K562 (cell line): ENCODE measurements around the gene TAF8. TPM values are rescaled to one million over a fixed set of nuclear protein-coding genes. Genes with fewer than 3 reads are reported as not detected.

Experiments
- ATAC-seq: fragments of 200-7000 bp; cut with Tn5 transposase; 3 replicates; pipeline ENCODE4 v1.9.1; 2020; ENCODE audit warnings: moderate library complexity
- BruUV-seq: library from RNA; stranded (reverse); fragments of 400-500 nt; replicated peaks from 2 replicates; lab custom pipeline; 2021; lab: Mats Ljungman, UMichigan
- CTCF ChIA-PET: fragments of 300-600 bp; formaldehyde crosslinking; extraction: SDS; loops from one replicate; lab custom pipeline; 2021; ENCODE audit warnings: low intra/inter-chr PET ratio; lab: Yijun Ruan, JAX
- POLR2A ChIA-PET: fragments of 300-600, 350-650 bp; sonication (Branson Sonifier 250); formaldehyde crosslinking; extraction: SDS; loops from one replicate; lab custom pipeline; 2021; ENCODE audit warnings: antibody characterized with exemption, inconsistent platforms; lab: Yijun Ruan, JAX
- DNase-seq, 4 experiments: peaks; one replicate each; pipeline versions ENCODE4 v3.0.0 to v3.0.0-alpha.2; 2011 to 2018; ENCODE audit warnings: low spot score in 3 of 4, mixed read lengths in 3 of 4; ENCODE audit errors: extremely low read depth in 1 of 4
- FAIRE-seq: peaks from 2 replicates; lab custom pipeline; 2011; peaks lifted over from hg19 to GRCh38; lab: Jason Lieb, UNC
- H2AFZ ChIP-seq: 2 replicates; pipeline ENCODE4 v1.6.0; 2011; ENCODE audit warnings: low read depth, low read length, control low read depth, inconsistent platforms
- H3K27ac ChIP-seq: fragments of 200-600 bp; 3 replicates; pipeline ENCODE4 v1.8.0; 2011; ENCODE audit warnings: low read depth, mild to moderate bottlenecking, control low read depth, inconsistent platforms, low read length, moderate library complexity, mixed read lengths; ENCODE audit errors: extremely low read depth
- H3K27me3 ChIP-seq, 2 experiments: fragments of 300-600 bp in 1 of 2; 2 replicates in 1 of 2; 3 replicates in 1 of 2; pipeline versions ENCODE4 v1.6.0 to v1.8.0; 2011; ENCODE audit warnings: inconsistent platforms in 2 of 2, low read length in 2 of 2, mild to moderate bottlenecking in 1 of 2, mixed read lengths in 1 of 2, moderate library complexity in 1 of 2; ENCODE audit not compliant: control insufficient read depth in 2 of 2, insufficient read depth in 2 of 2
- H3K36me3 ChIP-seq: fragments of 300-600 bp; 3 replicates; pipeline ENCODE4 v1.8.0; 2011; ENCODE audit warnings: mild to moderate bottlenecking, low read length, inconsistent platforms; ENCODE audit not compliant: control insufficient read depth, insufficient read depth
- H3K4me1 ChIP-seq, 2 experiments: fragments of 200-600 bp in 1 of 2; replicated peaks in 1 of 2; 2 replicates in 1 of 2; 3 replicates in 1 of 2; pipeline versions ENCODE4 v1.5.1 to v1.8.0; 2011; ENCODE audit warnings: inconsistent platforms in 2 of 2, low read length in 2 of 2, mild to moderate bottlenecking in 1 of 2, mixed read lengths in 1 of 2, moderate library complexity in 1 of 2; ENCODE audit not compliant: control insufficient read depth in 2 of 2, insufficient read depth in 2 of 2
- H3K4me2 ChIP-seq: 2 replicates; pipeline ENCODE4 v1.6.1; 2011; ENCODE audit warnings: low read length, control low read depth, inconsistent platforms, mixed read lengths; ENCODE audit not compliant: insufficient read depth
- H3K4me3 ChIP-seq: fragments of 200-600 bp; sonication (generic), shearing (Covaris generic); 2 replicates; pipeline ENCODE4 v1.5.1; 2016; ENCODE audit warnings: control low read depth, inconsistent platforms
- H3K79me2 ChIP-seq: fragments of 200-600 bp; 3 replicates; pipeline ENCODE4 v1.8.0; 2011; ENCODE audit warnings: low read length, inconsistent platforms; ENCODE audit not compliant: control insufficient read depth, insufficient read depth
- H3K9ac ChIP-seq, 2 experiments: 2 replicates each; pipeline versions ENCODE4 v1.6.0 to v1.6.1; 2011; ENCODE audit warnings: low read depth in 2 of 2, low read length in 2 of 2, control low read depth in 1 of 2, inconsistent platforms in 1 of 2, mild to moderate bottlenecking in 1 of 2, mixed read lengths in 1 of 2; ENCODE audit not compliant: insufficient read depth in 1 of 2
- H3K9me1 ChIP-seq: one replicate; pipeline ENCODE4 v1.6.0; 2011; ENCODE audit warnings: inconsistent platforms, mild to moderate bottlenecking, low read length, moderate library complexity; ENCODE audit not compliant: control insufficient read depth, insufficient read depth
- H3K9me3 ChIP-seq: replicated peaks from 2 replicates; pipeline ENCODE4 v1.5.1; 2011; ENCODE audit warnings: low read depth, low read length, inconsistent platforms; ENCODE audit not compliant: control insufficient read depth, insufficient read depth
- H4K20me1 ChIP-seq: replicated peaks from 2 replicates; pipeline ENCODE4 v1.6.1; 2011; ENCODE audit warnings: low read length, inconsistent platforms, mixed read lengths; ENCODE audit not compliant: control insufficient read depth, insufficient read depth
- CTCF ChIP-seq, 3 experiments: IDR thresholded peaks in 2 of 3; conservative IDR thresholded peaks in 1 of 3; 2 replicates each; pipeline ENCODE4 v1.5.1; 2011 to 2012; ENCODE audit warnings: low read length in 3 of 3, mild to moderate bottlenecking in 3 of 3, control low read depth in 2 of 3, improper control_type of control experiment in 1 of 3, inconsistent platforms in 1 of 3, low read depth in 1 of 3, mixed read lengths in 1 of 3, moderate library complexity in 1 of 3; ENCODE audit not compliant: insufficient read depth in 2 of 3
- ELK3 ChIP-seq: fragments of 450-650 bp; formaldehyde crosslinking; IDR thresholded peaks from 2 replicates; pipeline ENCODE4 v1.4.0; 2020; ENCODE audit warnings: mild to moderate bottlenecking
- FOXA3 ChIP-seq, 2 experiments: fragments of 450-650 bp in 1 of 2; sonication (generic) in 1 of 2; formaldehyde crosslinking; IDR thresholded peaks in 1 of 2; conservative IDR thresholded peaks in 1 of 2; 2 replicates each; pipeline versions ENCODE4 v1.4.0 to v1.8.0; 2020 to 2022; ENCODE audit warnings: mild to moderate bottlenecking in 2 of 2, missing genetic modification reagents in 1 of 2
- IFI16 ChIP-seq: fragments of 250-450 bp; sonication (Bioruptor Pico); IDR thresholded peaks from 2 replicates; pipeline ENCODE4 v2.1.2; 2022; ENCODE audit warnings: mild to moderate bottlenecking, inconsistent platforms
- JUN ChIP-seq, 2 experiments: sonication (generic) in 1 of 2; formaldehyde crosslinking in 1 of 2; IDR thresholded peaks; 2 replicates each; pipeline versions ENCODE4 v1.6.1 to v1.8.0; 2012 to 2022; ENCODE audit warnings: borderline replicate concordance in 2 of 2, mild to moderate bottlenecking in 2 of 2, improper control_type of control experiment in 1 of 2, low read depth in 1 of 2, low read length in 1 of 2, missing genetic modification reagents in 1 of 2
- MAFF ChIP-seq: IDR thresholded peaks from 2 replicates; pipeline ENCODE4 v1.6.1; 2012; ENCODE audit warnings: low read length, improper control_type of control experiment
- MAFK ChIP-seq: IDR thresholded peaks from 2 replicates; pipeline ENCODE4 v1.6.1; 2011; ENCODE audit warnings: low read length, improper control_type of control experiment
- MCM3 ChIP-seq: fragments of 450-650 bp; IDR thresholded peaks from 2 replicates; pipeline ENCODE4 v1.6.1; 2016
- NR4A1 ChIP-seq, 2 experiments: fragments of 250-450 bp in 1 of 2; fragments of 450-650 bp in 1 of 2; sonication (Bioruptor Pico) in 1 of 2; IDR thresholded peaks; 2 replicates each; pipeline versions ENCODE4 v1.4.0 to v1.6.1; 2016 to 2020; ENCODE audit warnings: mild to moderate bottlenecking in 2 of 2, missing compliant biosample characterization in 1 of 2, missing genetic modification characterization in 1 of 2, moderate library complexity in 1 of 2
- POLR2H ChIP-seq: IDR thresholded peaks from 2 replicates; pipeline ENCODE4 v1.6.1; 2016; ENCODE audit warnings: missing genetic modification characterization, low read depth, mild to moderate bottlenecking, control low read depth, missing compliant biosample characterization, moderate library complexity
- RBBP5 ChIP-seq: fragments of 200-600 bp; sonication (generic); IDR thresholded peaks from 2 replicates; pipeline ENCODE4 v1.6.1; 2012; ENCODE audit warnings: borderline replicate concordance, mild to moderate bottlenecking, low read length, control low read depth, inconsistent platforms; ENCODE audit not compliant: insufficient read depth, poor library complexity, severe bottlenecking
- RBM17 ChIP-seq: fragments of 200-400 bp; formaldehyde crosslinking; IDR thresholded peaks from 2 replicates; pipeline ENCODE4 v1.6.1; 2017; ENCODE audit warnings: low read depth, mild to moderate bottlenecking, low read length, borderline replicate concordance
- SAP30 ChIP-seq: fragments of 200-600 bp; sonication (generic); IDR thresholded peaks from 2 replicates; pipeline ENCODE4 v1.6.1; 2012; ENCODE audit warnings: borderline replicate concordance, low read depth, mild to moderate bottlenecking, moderate library complexity, low read length, control low read depth, inconsistent platforms; ENCODE audit not compliant: insufficient read depth, poor library complexity, severe bottlenecking
- SMARCA4 ChIP-seq: fragments of 450-650 bp; IDR thresholded peaks from 2 replicates; pipeline ENCODE4 v1.6.1; 2016
- SPI1 ChIP-seq: IDR thresholded peaks from 2 replicates; pipeline ENCODE4 v1.6.1; 2011; ENCODE audit warnings: low read depth, low read length, control low read depth, borderline replicate concordance
- XRCC5 ChIP-seq: fragments of 200-400 bp; formaldehyde crosslinking; IDR thresholded peaks from 2 replicates; pipeline ENCODE4 v1.6.1; 2017; ENCODE audit warnings: low read depth, mild to moderate bottlenecking, low read length
- ZFPM2 ChIP-seq: fragments of 250-450 bp; sonication (Bioruptor Pico); IDR thresholded peaks from 2 replicates; pipeline ENCODE4 v1.5.1; 2022; ENCODE audit warnings: mild to moderate bottlenecking
- WGBS: fragments of 100-300 bp; shearing (Covaris generic); methylation state at CpG from one replicate; pipeline ENCODE4 v1.1.6; 2016; ENCODE audit warnings: low coverage, mixed read lengths; ENCODE audit not compliant: insufficient coverage; ENCODE audit errors: missing lambda C conversion rate; 5-methylcytosine and 5-hydroxymethylcytosine counted together
- in situ Hi-C: fragments of 300-500 bp; cut with MboI; formaldehyde crosslinking; loops from 4 replicates; pipeline ENCODE4 v1.15.0; 2018; ENCODE audit warnings: inconsistent platforms, mixed read lengths
- intact Hi-C: fragments of 100-400 bp; cut with micrococcal nuclease; formaldehyde crosslinking; loops from 2 replicates; pipeline ENCODE4 v1.14.2; 2022
- polyA plus RNA-seq, 8 experiments: library from polyadenylated mRNA; depleted of rRNA in 4 of 8; stranded (reverse) in 5 of 8; unstranded in 3 of 8; fragments of >200 nt; fragmentation: Nextera tagmentation in 2 of 8; fragmentation: Illumina TruSeq in 1 of 8; extraction: Ambion mirVana in 2 of 8; extraction: Trizol in 1 of 8; gene quantifications; 2 replicates each; pipeline versions ENCODE4 v1.2.1 to v1.2.3, GENCODE V29; 2011 to 2014; ENCODE audit warnings: inconsistent platforms in 1 of 8, missing spikeins in 1 of 8
- total RNA-seq, 7 experiments: library from RNA; depleted of rRNA in 6 of 7; stranded (reverse); fragments of >200 nt in 6 of 7; fragmentation: Illumina TruSeq in 2 of 7; extraction: Trizol in 2 of 7; gene quantifications; 2 replicates each; pipeline versions ENCODE4 v1.2.1 to v1.2.3, GENCODE V29; 2011 to 2021; ENCODE audit warnings: low replicate concordance in 1 of 7

The TAF8 gene
- total and polyA plus RNA-seq, 9 of the 15 experiments (the other 6 are each of a cell fraction or from before 2014, with no cell fraction given): 29.4 to 84.0 (median 52.6) TPM

GRCh38 chr6:42075159-42075838 lies 25.0 kb downstream of the TAF8 start:
- WGBS: 19% methylated on average over 6 of the region's 7 CpGs
- Histone ChIP-seq H3K4me2 (no peak overlapping the region), H3K9me1 (no peaks in the 10 kb centered on the region), H3K27ac (no peak overlapping the region), H3K36me3 (peaks cover 77% of the 10 kb centered on the region), H3K27me3 (no peaks in the 10 kb centered on the region), H4K20me1 (no peaks in the 10 kb centered on the region), H3K4me1 (no peaks in the 10 kb centered on the region), H3K9ac (no peak overlapping the region), H3K9me3 (no peaks in the 10 kb centered on the region), H3K4me3 (no peak overlapping the region), H2AFZ (no peak overlapping the region), H3K79me2 (no peaks in the 10 kb centered on the region)
- BruUV-seq: no TSS peak
- peak; percentile 90 for ATAC-seq
- ChIA-PET POLR2A (no interaction called here), CTCF (interaction anchor here (0.7 to 5.3 kb wide), 11 partner anchors 10 to 824 kb away, joined by 3 to 77 read pairs (median 6); partner anchors contain the start of gene MRPS10)
- in situ Hi-C loops (loop anchor here (5.0 kb wide), 2 partner anchors 87 to 142 kb away; partner anchors contain the start of gene MRPS10), intact Hi-C loops (loop anchor here (1.0 to 2.0 kb wide), 5 partner anchors 29 to 155 kb away; no protein-coding TSS in a partner anchor)
- peak; percentile 70 to 86 (median 77) for DNase-seq
- peak; percentile 92 for FAIRE-seq
- TF ChIP-seq JUN (IDR thresholded peaks at IDR 0.05; ENCODE audit: borderline replicate concordance, low read depth, low read length) (0 out of 2 replicates have a peak, but pooled peaks have one; percentile 6), JUN (CRISPR knock-in tag; IDR thresholded peaks at IDR 0.05; ENCODE audit: borderline replicate concordance) (no peak), SMARCA4 (no peak), ELK3 (CRISPR knock-in tag) (no peak), ZFPM2 (CRISPR knock-in tag) (no peak), NR4A1 (CRISPR knock-in tag; IDR thresholded peaks at IDR 0.05) (no peak), NR4A1 (tag; IDR thresholded peaks at IDR 0.05) (no peak), IFI16 (CRISPR knock-in tag) (no peak), RBM17 (no peak), RBBP5 (no peak), SPI1 (0 out of 2 replicates have a peak, but pooled peaks have one; percentile 1), FOXA3 (CRISPR knock-in tag; conservative IDR thresholded peaks at IDR 0.05 in 1 of 2, IDR thresholded peaks at IDR 0.05 in 1 of 2) (no peak), MAFF (peak; percentile 58; the same call in 1 of the 2 replicates), MCM3 (no peak), MAFK (peak; percentile 55), CTCF (IDR thresholded peaks at IDR 0.05 in 2 of 3, conservative IDR thresholded peaks at IDR 0.05 in 1 of 3; ENCODE audit: insufficient read depth in 2 of 3, low read depth in 1 of 3, low read length in 3 of 3) (peak; percentile 94 to 98 (median 95)), POLR2H (tag) (no peak), SAP30 (no peak), XRCC5 (0 out of 2 replicates have a peak, but pooled peaks have one; percentile 31)
